Keratinocyte (primary cell): ENCODE results near the gene C17orf58. TPM values are rescaled to one million over a fixed set of nuclear protein-coding genes. Genes with fewer than 3 reads are reported as not detected.

Source experiments
- DNase-seq: peaks from one replicate; pipeline ENCODE4 v3.0.0-alpha.2; 2011; ENCODE audit warnings: low read depth, missing footprints, low spot score
- FAIRE-seq: peaks from 2 replicates; lab custom pipeline; 2011; peaks lifted over from hg19 to GRCh38; lab: Jason Lieb, UNC
- H2AFZ ChIP-seq: 2 replicates; pipeline ENCODE4 v1.6.0; 2012; ENCODE audit warnings: low read length, control low read depth, inconsistent platforms; ENCODE audit not compliant: control insufficient read depth
- H3K27ac ChIP-seq: 2 replicates; pipeline ENCODE4 v1.5.1; 2011; ENCODE audit warnings: low read length; ENCODE audit not compliant: control insufficient read depth, insufficient read depth
- H3K27me3 ChIP-seq: 3 replicates; pipeline ENCODE4 v1.6.0; 2011; ENCODE audit warnings: low read length; ENCODE audit not compliant: control insufficient read depth, insufficient read depth; ENCODE audit errors: extremely low read depth
- H3K36me3 ChIP-seq, 2 experiments: 2 replicates in 1 of 2; 3 replicates in 1 of 2; pipeline ENCODE4 v1.5.1; 2011; ENCODE audit warnings: low read length in 2 of 2, mild to moderate bottlenecking in 1 of 2; ENCODE audit not compliant: control insufficient read depth in 2 of 2, insufficient read depth in 2 of 2; ENCODE audit errors: extremely low read depth in 1 of 2
- H3K4me1 ChIP-seq: 3 replicates; pipeline ENCODE4 v1.5.1; 2011; ENCODE audit warnings: low read length; ENCODE audit not compliant: control insufficient read depth, insufficient read depth; ENCODE audit errors: extremely low read depth
- H3K4me2 ChIP-seq: 3 replicates; pipeline ENCODE4 v1.6.0; 2011; ENCODE audit warnings: low read depth, low read length; ENCODE audit not compliant: control insufficient read depth, insufficient read depth; ENCODE audit errors: extremely low read depth
- H3K4me3 ChIP-seq, 3 experiments: fragments of 200-600 bp in 1 of 3; sonication (generic) in 1 of 3; 2 replicates in 2 of 3; 3 replicates in 1 of 3; pipeline ENCODE4 v1.5.1; 2011 to 2016; ENCODE audit warnings: low read length in 3 of 3, mild to moderate bottlenecking in 3 of 3, control low read depth in 2 of 3, inconsistent platforms in 1 of 3, low read depth in 1 of 3, mixed read lengths in 1 of 3, mixed run types in 1 of 3, moderate library complexity in 1 of 3; ENCODE audit not compliant: control insufficient read depth in 2 of 3, insufficient read depth in 2 of 3; ENCODE audit errors: extremely low read depth in 1 of 3
- H3K79me2 ChIP-seq: 2 replicates; pipeline ENCODE4 v1.6.0; 2012; ENCODE audit warnings: low read length; ENCODE audit not compliant: control insufficient read depth, insufficient read depth
- H3K9ac ChIP-seq: 3 replicates; pipeline ENCODE4 v1.6.0; 2011; ENCODE audit warnings: low read length; ENCODE audit not compliant: control insufficient read depth, insufficient read depth; ENCODE audit errors: extremely low read depth
- H3K9me1 ChIP-seq: 3 replicates; pipeline ENCODE4 v1.6.0; 2011; ENCODE audit warnings: low read length; ENCODE audit not compliant: control insufficient read depth, insufficient read depth; ENCODE audit errors: extremely low read depth
- H3K9me3 ChIP-seq: 2 replicates; pipeline ENCODE4 v1.5.1; 2012; ENCODE audit warnings: low read depth, low read length; ENCODE audit not compliant: control insufficient read depth
- H4K20me1 ChIP-seq: 3 replicates; pipeline ENCODE4 v1.6.0; 2011; ENCODE audit warnings: low read length; ENCODE audit not compliant: control insufficient read depth, insufficient read depth; ENCODE audit errors: extremely low read depth
- EZH2 ChIP-seq: IDR thresholded peaks from one replicate; pipeline ENCODE4 v1.6.1; 2012; ENCODE audit warnings: inconsistent platforms, mild to moderate bottlenecking, low read length, moderate library complexity
- dilution Hi-C: fragments of 300-500 bp; cut with MboI; formaldehyde crosslinking; loops from one replicate; pipeline ENCODE4 v1.7.0; 2020; ENCODE audit warnings: low sequenced_read_pairs; ENCODE audit not compliant: extremely low pct_ligation_motif_present
- polyA plus RNA-seq, 5 experiments: library from polyadenylated mRNA; depleted of rRNA in 3 of 5; stranded (reverse) in 3 of 5; stranded (forward) in 1 of 5; unstranded in 1 of 5; fragments of >200 nt; gene quantifications; 1 replicate in 1 of 5; 2 replicates in 3 of 5; 3 replicates in 1 of 5; pipeline versions ENCODE4 v1.2.1 to v1.2.3, GENCODE V29; 2011 to 2012; ENCODE audit warnings: missing spikeins in 2 of 5, low read depth in 1 of 5, low replicate concordance in 1 of 5
- TF ChIP-seq, protein P1 (sequence below), 3 experiments: IDR thresholded peaks in 1 of 3; conservative IDR thresholded peaks in 1 of 3; optimal IDR thresholded peaks in 1 of 3; 2 replicates in 2 of 3; 3 replicates in 1 of 3; pipeline versions ENCODE3 to v1.5.1; 2011; ENCODE audit warnings: low read length in 3 of 3, mild to moderate bottlenecking in 3 of 3, moderate library complexity in 2 of 3, control low read depth in 1 of 3, inconsistent platforms in 1 of 3; ENCODE audit not compliant: insufficient read depth in 2 of 3; ENCODE audit errors: extremely low read depth in 1 of 3

Gene C17orf58
- polyA plus RNA-seq, 1 donor (not counting 4 experiments of a cell fraction or from before 2014, with no cell fraction given): 6.1 TPM

DNA sequence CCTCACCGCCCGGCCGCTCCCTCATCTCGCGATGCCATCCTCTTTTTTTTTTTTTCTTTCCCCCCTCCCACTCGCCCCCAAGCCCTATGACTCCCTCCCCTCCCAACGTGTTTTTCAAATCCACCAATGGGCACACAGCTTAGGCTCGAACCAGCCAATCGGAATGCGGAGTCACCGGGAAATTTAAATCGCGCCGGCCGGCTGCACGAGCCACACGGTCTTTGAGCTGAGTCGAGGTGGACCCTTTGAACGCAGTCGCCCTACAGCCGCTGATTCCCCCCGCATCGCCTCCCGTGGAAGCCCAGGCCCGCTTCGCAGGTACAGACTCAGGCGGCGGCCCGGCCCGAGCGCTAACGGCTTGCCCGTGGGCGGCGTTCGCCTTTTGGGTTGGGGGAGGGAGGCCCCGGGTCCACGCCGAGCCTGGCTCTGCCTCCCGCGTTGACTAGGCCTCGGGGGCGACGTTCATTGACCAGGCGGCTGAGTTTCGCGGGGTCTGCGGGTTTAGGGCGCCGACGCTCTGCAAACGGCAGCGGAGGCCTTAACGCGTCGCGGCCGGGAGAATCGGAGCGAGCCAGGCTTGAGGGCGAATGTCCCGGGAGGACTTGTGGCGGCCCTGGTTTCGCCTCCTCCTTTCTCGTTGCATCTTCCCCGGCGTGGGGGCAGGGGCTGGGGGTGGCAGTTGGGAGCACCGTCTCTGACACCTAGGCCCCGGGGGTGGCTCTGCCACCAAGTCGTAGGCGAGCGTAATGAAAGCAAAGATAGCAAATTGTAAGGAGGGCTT, 39.4 kb upstream of the C17orf58 start, which contains the start of gene KPNA2:
TSS of gene KPNA2 (plus strand) at position 213 of the 781 bp plus-strand sequence. CDS start 1,398 bp downstream, outside the sequence.
- TF ChIP-seq, protein P1, sequence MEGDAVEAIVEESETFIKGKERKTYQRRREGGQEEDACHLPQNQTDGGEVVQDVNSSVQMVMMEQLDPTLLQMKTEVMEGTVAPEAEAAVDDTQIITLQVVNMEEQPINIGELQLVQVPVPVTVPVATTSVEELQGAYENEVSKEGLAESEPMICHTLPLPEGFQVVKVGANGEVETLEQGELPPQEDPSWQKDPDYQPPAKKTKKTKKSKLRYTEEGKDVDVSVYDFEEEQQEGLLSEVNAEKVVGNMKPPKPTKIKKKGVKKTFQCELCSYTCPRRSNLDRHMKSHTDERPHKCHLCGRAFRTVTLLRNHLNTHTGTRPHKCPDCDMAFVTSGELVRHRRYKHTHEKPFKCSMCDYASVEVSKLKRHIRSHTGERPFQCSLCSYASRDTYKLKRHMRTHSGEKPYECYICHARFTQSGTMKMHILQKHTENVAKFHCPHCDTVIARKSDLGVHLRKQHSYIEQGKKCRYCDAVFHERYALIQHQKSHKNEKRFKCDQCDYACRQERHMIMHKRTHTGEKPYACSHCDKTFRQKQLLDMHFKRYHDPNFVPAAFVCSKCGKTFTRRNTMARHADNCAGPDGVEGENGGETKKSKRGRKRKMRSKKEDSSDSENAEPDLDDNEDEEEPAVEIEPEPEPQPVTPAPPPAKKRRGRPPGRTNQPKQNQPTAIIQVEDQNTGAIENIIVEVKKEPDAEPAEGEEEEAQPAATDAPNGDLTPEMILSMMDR (optimal IDR thresholded peaks at IDR 0.05 in 1 of 3, IDR thresholded peaks at IDR 0.05 in 1 of 3, conservative IDR thresholded peaks at IDR 0.05 in 1 of 3; ENCODE audit: extremely low read depth in 1 of 3, insufficient read depth in 2 of 3, low read length in 3 of 3): no peak
- no peak for TF ChIP-seq EZH2
- Histone ChIP-seq H3K27me3 (no peaks in the 10 kb centered on the region), H3K9me1 (no peaks in the 10 kb centered on the region), H3K9ac (peak within 1 kb of the TSS; percentile 95), H3K4me1 (peaks cover 16% of the 10 kb centered on the region), H3K4me2 (peak within 1 kb of the TSS; percentile 78), H3K9me3 (no peaks in the 10 kb centered on the region), H2AFZ (peak within 1 kb of the TSS; percentile 80), H3K36me3 (peaks cover 12 to 16% of the 10 kb centered on the region in 2 experiments), H4K20me1 (no peaks in the 10 kb centered on the region), H3K4me3 (peak within 1 kb of the TSS; percentile 78 to 100 (median 79)), H3K79me2 (peaks cover 41% of the 10 kb centered on the region), H3K27ac (peak within 1 kb of the TSS; percentile 87)
- no peak for FAIRE-seq
- dilution Hi-C loops: no loop called here
- peak; percentile 87 for DNase-seq

DNA sequence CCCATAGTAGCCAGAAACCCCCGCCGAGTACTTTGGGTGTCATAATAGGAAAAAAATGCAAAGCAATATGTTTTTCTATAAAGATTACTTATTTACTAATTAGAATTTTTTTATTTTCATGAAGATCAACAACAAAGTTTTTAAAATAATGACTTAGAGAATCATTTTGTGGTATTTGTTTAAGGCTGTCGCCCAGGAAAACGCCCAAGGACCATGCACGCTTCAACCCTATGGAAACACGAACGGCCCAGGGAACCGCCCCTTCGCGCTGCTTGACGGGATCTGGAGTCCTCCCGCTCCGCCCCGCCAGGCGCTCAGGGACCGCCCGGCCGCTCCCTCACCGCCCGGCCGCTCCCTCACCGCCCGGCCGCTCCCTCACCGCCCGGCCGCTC, 38.9 kb upstream of the C17orf58 start:
- no peaks in the 10 kb centered on the region for H4K20me1 ChIP-seq
- H3K9me1 ChIP-seq: no peaks in the 10 kb centered on the region
- TF ChIP-seq, protein P1 (optimal IDR thresholded peaks at IDR 0.05 in 1 of 3, IDR thresholded peaks at IDR 0.05 in 1 of 3, conservative IDR thresholded peaks at IDR 0.05 in 1 of 3; ENCODE audit: extremely low read depth in 1 of 3, insufficient read depth in 2 of 3, low read length in 3 of 3): no peak
- TF ChIP-seq EZH2: no peak
- peaks cover 16% of the 10 kb centered on the region for H3K4me1 ChIP-seq
- peak overlapping the region; percentile 74 for H3K4me2 ChIP-seq
- H2AFZ ChIP-seq: no peak overlapping the region
- H3K79me2 ChIP-seq: peaks cover 36% of the 10 kb centered on the region
- dilution Hi-C loops: no loop called here
- DNase-seq (no peak), FAIRE-seq (no peak)
- H3K36me3 ChIP-seq: peaks cover 7 to 12% of the 10 kb centered on the region in 2 experiments
- peak overlapping the region in 2 of 3 experiments; percentile 50 to 57 for H3K4me3 ChIP-seq
- no peaks in the 10 kb centered on the region for H3K27me3 ChIP-seq
- no peak overlapping the region for H3K9ac ChIP-seq
- H3K27ac ChIP-seq: no peak overlapping the region
- H3K9me3 ChIP-seq: no peaks in the 10 kb centered on the region
